HL-60 (cell line): ENCODE results near the gene ULK1.

Source experiments
- GABPA ChIP-seq: IDR thresholded peaks from 2 replicates; pipeline ENCODE4 v1.6.1; 2012; ENCODE audit warnings: low read depth
- POLR2AphosphoS5 ChIP-seq: IDR thresholded peaks from 2 replicates; pipeline ENCODE4 v1.6.1; 2012; ENCODE audit warnings: low read depth
- REST ChIP-seq: IDR thresholded peaks from 2 replicates; pipeline ENCODE4 v1.6.1; 2012; ENCODE audit warnings: low read depth; ENCODE audit not compliant: insufficient replicate concordance
- TF ChIP-seq, protein P1 (sequence below): IDR thresholded peaks from one replicate; pipeline ENCODE4 v1.5.1; 2011; ENCODE audit warnings: low read length, control low read depth, inconsistent platforms; ENCODE audit not compliant: insufficient read depth

- TF ChIP-seq, protein P1, sequence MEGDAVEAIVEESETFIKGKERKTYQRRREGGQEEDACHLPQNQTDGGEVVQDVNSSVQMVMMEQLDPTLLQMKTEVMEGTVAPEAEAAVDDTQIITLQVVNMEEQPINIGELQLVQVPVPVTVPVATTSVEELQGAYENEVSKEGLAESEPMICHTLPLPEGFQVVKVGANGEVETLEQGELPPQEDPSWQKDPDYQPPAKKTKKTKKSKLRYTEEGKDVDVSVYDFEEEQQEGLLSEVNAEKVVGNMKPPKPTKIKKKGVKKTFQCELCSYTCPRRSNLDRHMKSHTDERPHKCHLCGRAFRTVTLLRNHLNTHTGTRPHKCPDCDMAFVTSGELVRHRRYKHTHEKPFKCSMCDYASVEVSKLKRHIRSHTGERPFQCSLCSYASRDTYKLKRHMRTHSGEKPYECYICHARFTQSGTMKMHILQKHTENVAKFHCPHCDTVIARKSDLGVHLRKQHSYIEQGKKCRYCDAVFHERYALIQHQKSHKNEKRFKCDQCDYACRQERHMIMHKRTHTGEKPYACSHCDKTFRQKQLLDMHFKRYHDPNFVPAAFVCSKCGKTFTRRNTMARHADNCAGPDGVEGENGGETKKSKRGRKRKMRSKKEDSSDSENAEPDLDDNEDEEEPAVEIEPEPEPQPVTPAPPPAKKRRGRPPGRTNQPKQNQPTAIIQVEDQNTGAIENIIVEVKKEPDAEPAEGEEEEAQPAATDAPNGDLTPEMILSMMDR, result no peak
- TF ChIP-seq POLR2AphosphoS5 (no peak), GABPA (no peak), REST (no peak)
These were observed 40.1 kb downstream of the ULK1 start for GRCh38 chr12:131934535-131934934.
